HepG2 (cell line): ENCODE results near the gene AMIGO3. TPM values are rescaled to one million over a fixed set of nuclear protein-coding genes. Genes with fewer than 3 reads are reported as not detected.

ENCODE experiments used
- ATF7-NPFF ChIP-seq: sonication (generic); formaldehyde crosslinking; IDR thresholded peaks from 2 replicates; pipeline ENCODE4 v1.8.1; 2023; ENCODE audit warnings: mild to moderate bottlenecking, low read depth, missing genetic modification reagents, moderate library complexity
- CBFB ChIP-seq: sonication (generic); formaldehyde crosslinking; IDR thresholded peaks from 2 replicates; pipeline ENCODE4 v1.4.0; 2020; ENCODE audit warnings: missing genetic modification reagents
- ETS1 ChIP-seq: sonication (generic); formaldehyde crosslinking; IDR thresholded peaks from 2 replicates; pipeline ENCODE4 v1.4.0; 2020; ENCODE audit warnings: missing genetic modification reagents
- GFI1 ChIP-seq: sonication (generic); formaldehyde crosslinking; IDR thresholded peaks from 2 replicates; pipeline ENCODE4 v1.5.0; 2020; ENCODE audit warnings: missing genetic modification reagents, mild to moderate bottlenecking, borderline replicate concordance
- HNF1B ChIP-seq: sonication (generic); formaldehyde crosslinking; IDR thresholded peaks from 2 replicates; pipeline ENCODE4 v1.5.1; 2020; ENCODE audit warnings: mild to moderate bottlenecking, moderate library complexity, missing genetic modification reagents
- JARID2 ChIP-seq: sonication (generic); formaldehyde crosslinking; IDR thresholded peaks from 2 replicates; pipeline ENCODE4 v1.8.1; 2023; ENCODE audit warnings: missing genetic modification reagents, inconsistent platforms; ENCODE audit not compliant: insufficient replicate concordance
- KDM5B ChIP-seq: sonication (generic); formaldehyde crosslinking; IDR thresholded peaks from 2 replicates; pipeline ENCODE4 v1.4.0; 2020; ENCODE audit warnings: missing genetic modification reagents, mild to moderate bottlenecking, borderline replicate concordance
- MBD4 ChIP-seq: IDR thresholded peaks from 2 replicates; pipeline ENCODE4 v1.6.1; 2012; ENCODE audit warnings: low read length, inconsistent platforms, borderline replicate concordance
- MXD1 ChIP-seq: sonication (generic); formaldehyde crosslinking; IDR thresholded peaks from 2 replicates; pipeline ENCODE4 v1.4.0; 2020; ENCODE audit warnings: mild to moderate bottlenecking, missing genetic modification reagents
- NCOA1 ChIP-seq: sonication (generic); formaldehyde crosslinking; IDR thresholded peaks from 2 replicates; pipeline ENCODE4 v1.9.0; 2021; ENCODE audit warnings: missing genetic modification reagents
- NFRKB ChIP-seq: fragments of 450-650 bp; IDR thresholded peaks from 2 replicates; pipeline ENCODE4 v1.6.1; 2017
- SUZ12 ChIP-seq: fragments of 150-350 bp; IDR thresholded peaks from 2 replicates; pipeline ENCODE4 v1.6.1; 2014; ENCODE audit warnings: low read depth, low read length
- ZBTB4 ChIP-seq: sonication (generic); formaldehyde crosslinking; IDR thresholded peaks from 2 replicates; pipeline ENCODE4 v1.4.0; 2020; ENCODE audit warnings: missing genetic modification reagents, mild to moderate bottlenecking, borderline replicate concordance
- ZBTB49 ChIP-seq: sonication (generic); formaldehyde crosslinking; IDR thresholded peaks from 2 replicates; pipeline ENCODE4 v1.4.0; 2020; ENCODE audit warnings: missing genetic modification reagents, borderline replicate concordance
- ZNF235 ChIP-seq: sonication (generic); formaldehyde crosslinking; IDR thresholded peaks from 2 replicates; pipeline ENCODE4 v1.8.1; 2023; ENCODE audit warnings: mild to moderate bottlenecking, missing genetic modification reagents, borderline replicate concordance
- ZNF670 ChIP-seq: sonication (generic); formaldehyde crosslinking; IDR thresholded peaks from 2 replicates; pipeline ENCODE4 v1.8.0; 2022; ENCODE audit warnings: mild to moderate bottlenecking, missing genetic modification reagents, borderline replicate concordance
- ZNF761 ChIP-seq: sonication (generic); formaldehyde crosslinking; conservative IDR thresholded peaks from 2 replicates; pipeline ENCODE4 v1.4.0; 2020; ENCODE audit warnings: mild to moderate bottlenecking, missing genetic modification reagents
- ZXDC ChIP-seq: sonication (generic); formaldehyde crosslinking; IDR thresholded peaks from 2 replicates; pipeline ENCODE4 v1.5.0; 2020; ENCODE audit warnings: mild to moderate bottlenecking, missing genetic modification reagents
- polyA plus RNA-seq, 8 experiments: library from polyadenylated mRNA; depleted of rRNA in 3 of 8; stranded (reverse) in 7 of 8; unstranded in 1 of 8; fragments of >200 nt; fragmentation: Illumina TruSeq in 4 of 8; extraction: Trizol in 4 of 8; gene quantifications; 2 replicates each; pipeline versions ENCODE4 v1.2.1 to v1.2.3, GENCODE V29; 2011 to 2016; ENCODE audit warnings: low read depth in 4 of 8, missing spikeins in 1 of 8, mixed read lengths in 1 of 8; ENCODE audit not compliant: insufficient read depth in 1 of 8
- total RNA-seq, 5 experiments: library from RNA; depleted of rRNA; stranded (reverse); fragments of >200 nt; fragmentation: Illumina TruSeq; extraction: Trizol; gene quantifications; 2 replicates each; pipeline ENCODE4 v1.2.3, GENCODE V29; 2016; ENCODE audit warnings: low read depth in 1 of 5

The AMIGO3 gene
- total and polyA plus RNA-seq, 2 of the 13 experiments (the other 11 are each of a cell fraction or from before 2014, with no cell fraction given) = 0.35 TPM; not detected in 1

- TF ChIP-seq ZXDC (CRISPR knock-in tag) (peak; percentile 44; the same call in 1 of the 2 replicates), ATF7-NPFF (CRISPR knock-in tag) (no peak), MXD1 (CRISPR knock-in tag) (no peak), ETS1 (CRISPR knock-in tag) (no peak), NFRKB (no peak), ZNF761 (no peak), NCOA1 (CRISPR knock-in tag) (no peak), CBFB (CRISPR knock-in tag) (no peak), SUZ12 (no peak), ZNF670 (CRISPR knock-in tag) (no peak), ZBTB4 (no peak; the same call in 1 of the 2 replicates), ZNF235 (CRISPR knock-in tag) (no peak), MBD4 (no peak), ZBTB49 (CRISPR knock-in tag) (no peak), HNF1B (CRISPR knock-in tag) (no peak), GFI1 (no peak), JARID2 (CRISPR knock-in tag) (no peak), KDM5B (CRISPR knock-in tag) (no peak)
Measured at GRCh38 chr3:49674497-49674983, 44.9 kb downstream of the AMIGO3 start (continued).
